ENCODE data around the gene KCNAB1.

GRCh38 chr3:156552973-156553372 is 432.6 kb downstream of the KCNAB1 start:
- no peak for TF ChIP-seq CTCF (conservative IDR thresholded peaks at IDR 0.05; ENCODE audit: low read depth, low read length)
- no peak for TF ChIP-seq EZH2 (IDR thresholded peaks at IDR 0.05; ENCODE audit: borderline replicate concordance, low read depth, low read length, poor library complexity, severe bottlenecking)
